DOHH2 (cell line): ENCODE results near the gene TAMM41.

Source experiments
- H3F3A ChIP-seq: fragments of 200-600 bp; sonication (generic), shearing (Covaris generic); 2 replicates; pipeline ENCODE4 v1.6.0; 2016; ENCODE audit warnings: antibody characterized with exemption, mild to moderate bottlenecking; ENCODE audit not compliant: control insufficient read depth, insufficient read depth
- H3K27ac ChIP-seq: fragments of 200-600 bp; sonication (generic); 2 replicates; pipeline ENCODE4 v1.5.1; 2014; ENCODE audit warnings: low read depth, mild to moderate bottlenecking, low read length, moderate library complexity
- H3K27me3 ChIP-seq: fragments of 200-600 bp; sonication (generic); 2 replicates; pipeline ENCODE4 v1.6.1; 2014; ENCODE audit warnings: mild to moderate bottlenecking, low read length, mixed read lengths; ENCODE audit not compliant: control insufficient read depth
- H3K36me3 ChIP-seq: fragments of 200-600 bp; sonication (generic); 2 replicates; pipeline ENCODE4 v1.6.1; 2014; ENCODE audit warnings: mild to moderate bottlenecking, low read length, moderate library complexity, mixed read lengths; ENCODE audit not compliant: control insufficient read depth
- H3K4me1 ChIP-seq: fragments of 200-600 bp; sonication (generic); 2 replicates; pipeline ENCODE4 v1.6.1; 2014; ENCODE audit warnings: mild to moderate bottlenecking, low read length, mixed read lengths; ENCODE audit not compliant: control insufficient read depth
- H3K4me2 ChIP-seq: fragments of 200-600 bp; sonication (generic); 2 replicates; pipeline ENCODE4 v1.6.0; 2014; ENCODE audit warnings: mild to moderate bottlenecking, low read length, moderate library complexity
- H3K4me3 ChIP-seq: fragments of 200-600 bp; sonication (generic); 2 replicates; pipeline ENCODE4 v1.5.1; 2014; ENCODE audit warnings: mild to moderate bottlenecking, low read length, mixed read lengths
- H3K79me2 ChIP-seq: fragments of 200-600 bp; sonication (generic); 2 replicates; pipeline ENCODE4 v1.6.1; 2014; ENCODE audit warnings: mild to moderate bottlenecking, low read length, mixed read lengths; ENCODE audit not compliant: control insufficient read depth
- H3K9me2 ChIP-seq: fragments of 200-600 bp; sonication (generic); replicated peaks from 2 replicates; pipeline ENCODE4 v1.6.1; 2014; ENCODE audit warnings: mild to moderate bottlenecking, low read length, mixed read lengths; ENCODE audit not compliant: control insufficient read depth
- H3K9me3 ChIP-seq: fragments of 200-600 bp; sonication (generic); 2 replicates; pipeline ENCODE4 v1.6.1; 2014; ENCODE audit warnings: antibody characterized with exemption, low read length, mixed read lengths; ENCODE audit not compliant: control insufficient read depth, insufficient read depth
- H4K20me1 ChIP-seq: fragments of 200-600 bp; sonication (generic); 2 replicates; pipeline ENCODE4 v1.6.0; 2014; ENCODE audit warnings: low read depth, mild to moderate bottlenecking, antibody characterized with exemption, low read length, moderate library complexity; ENCODE audit not compliant: control insufficient read depth, insufficient read depth
- CTCF ChIP-seq: fragments of 200-600 bp; sonication (generic); IDR thresholded peaks from one replicate; pipeline ENCODE4 v1.5.1; 2014; ENCODE audit warnings: antibody characterized with exemption, mild to moderate bottlenecking, low read depth, low read length; ENCODE audit not compliant: poor library complexity, severe bottlenecking
- EZH2phosphoT487 ChIP-seq: fragments of 200-600 bp; sonication (generic); IDR thresholded peaks from 2 replicates; pipeline ENCODE4 v1.6.1; 2017; ENCODE audit warnings: borderline replicate concordance, mild to moderate bottlenecking, antibody characterized with exemption, low read length, moderate library complexity, mixed read lengths

The TAMM41 gene

GRCh38 chr3:11818033-11818432, 28.7 kb downstream of the TAMM41 start:
- Histone ChIP-seq H3K27me3 (no peaks in the 10 kb centered on the region), H3K4me2 (no peak overlapping the region), H4K20me1 (no peaks in the 10 kb centered on the region), H3K4me3 (no peak overlapping the region), H3K9me3 (no peaks in the 10 kb centered on the region), H3F3A (no peaks in the 10 kb centered on the region), H3K27ac (no peak overlapping the region), H3K9me2 (no peaks in the 10 kb centered on the region), H3K36me3 (peaks cover 67% of the 10 kb centered on the region), H3K4me1 (no peaks in the 10 kb centered on the region), H3K79me2 (no peaks in the 10 kb centered on the region)
- TF ChIP-seq EZH2phosphoT487: no peak
- TF ChIP-seq CTCF: no peak

DNA sequence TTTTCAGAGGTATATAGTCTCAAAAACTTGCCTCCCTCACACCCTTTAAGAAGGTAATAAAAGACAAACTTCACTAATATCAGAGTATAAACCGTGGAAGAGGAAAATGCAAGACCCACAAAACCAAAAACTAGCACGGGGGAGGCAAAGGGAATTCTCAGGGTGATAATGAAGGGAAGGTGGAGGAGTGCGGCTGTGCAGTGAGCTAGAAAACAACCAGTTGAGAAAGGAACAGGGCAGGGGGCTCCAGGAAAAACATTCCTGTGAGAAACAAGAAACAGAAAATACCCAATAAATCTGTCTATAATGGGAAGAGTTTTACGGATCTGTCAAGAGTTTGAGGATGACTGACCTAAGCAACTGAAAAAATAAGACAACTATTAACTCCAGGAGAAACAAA, 31.6 kb downstream of the TAMM41 start:
- no peaks in the 10 kb centered on the region for H3F3A ChIP-seq
- no peak overlapping the region for H3K4me2 ChIP-seq
- no peak overlapping the region for H3K4me3 ChIP-seq
- no peaks in the 10 kb centered on the region for H3K79me2 ChIP-seq
- no peaks in the 10 kb centered on the region for H4K20me1 ChIP-seq
- H3K27ac ChIP-seq: no peak overlapping the region
- no peaks in the 10 kb centered on the region for H3K9me2 ChIP-seq
- no peaks in the 10 kb centered on the region for H3K9me3 ChIP-seq
- peaks cover 56% of the 10 kb centered on the region for H3K36me3 ChIP-seq
- no peaks in the 10 kb centered on the region for H3K4me1 ChIP-seq
- no peaks in the 10 kb centered on the region for H3K27me3 ChIP-seq
- no peak for TF ChIP-seq EZH2phosphoT487
- TF ChIP-seq CTCF: no peak

- H3K36me3 ChIP-seq: peaks cover 56% of the 10 kb centered on the region
Measured at GRCh38 chr3:11814663-11815062, 32.0 kb downstream of the TAMM41 start.

More at GRCh38 chr3:11814663-11815062, 32.0 kb downstream of the TAMM41 start:
- Histone ChIP-seq H3K4me1 (no peaks in the 10 kb centered on the region), H3K27ac (no peak overlapping the region), H3K79me2 (no peaks in the 10 kb centered on the region), H3K9me3 (no peaks in the 10 kb centered on the region), H3K4me3 (no peak overlapping the region), H3K4me2 (no peak overlapping the region), H4K20me1 (no peaks in the 10 kb centered on the region), H3K27me3 (no peaks in the 10 kb centered on the region), H3K9me2 (no peaks in the 10 kb centered on the region), H3F3A (no peaks in the 10 kb centered on the region)
- TF ChIP-seq EZH2phosphoT487: no peak
- no peak for TF ChIP-seq CTCF
